GM18519 (cell line): ENCODE results near the gene CAMK1D.

ENCODE experiments used
- ATAC-seq: cut with Tn5 transposase; IDR thresholded peaks from one replicate; pipeline ENCODE4 v1.9.1; 2021; ENCODE audit warnings: mild to moderate bottlenecking, moderate library complexity; ENCODE audit not compliant: unreplicated experiment, low FRiP score

CAMK1D gene

DNA sequence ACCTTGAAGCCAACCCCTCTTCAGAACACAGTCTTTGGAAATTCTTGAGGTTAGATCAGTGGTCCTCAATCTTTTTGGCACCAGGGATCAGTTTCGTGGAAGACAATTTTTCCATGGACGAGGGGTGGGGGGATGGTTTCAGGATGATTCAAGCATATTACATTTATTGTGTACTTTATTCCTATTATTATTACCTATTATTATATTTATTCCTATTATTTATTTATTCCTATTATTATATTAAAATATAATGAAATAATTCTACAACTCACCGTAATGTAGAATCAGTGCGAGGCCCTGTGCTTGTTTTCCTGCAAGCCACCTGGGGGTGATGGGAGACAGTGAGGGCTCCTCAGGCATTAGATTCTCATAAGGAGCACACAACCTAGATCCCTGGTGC lies 17.9 kb downstream of the CAMK1D start:
- no peak for ATAC-seq

- no peak for ATAC-seq
Observed at GRCh38 chr10:12369982-12370381, 20.6 kb downstream of the CAMK1D start.

DNA sequence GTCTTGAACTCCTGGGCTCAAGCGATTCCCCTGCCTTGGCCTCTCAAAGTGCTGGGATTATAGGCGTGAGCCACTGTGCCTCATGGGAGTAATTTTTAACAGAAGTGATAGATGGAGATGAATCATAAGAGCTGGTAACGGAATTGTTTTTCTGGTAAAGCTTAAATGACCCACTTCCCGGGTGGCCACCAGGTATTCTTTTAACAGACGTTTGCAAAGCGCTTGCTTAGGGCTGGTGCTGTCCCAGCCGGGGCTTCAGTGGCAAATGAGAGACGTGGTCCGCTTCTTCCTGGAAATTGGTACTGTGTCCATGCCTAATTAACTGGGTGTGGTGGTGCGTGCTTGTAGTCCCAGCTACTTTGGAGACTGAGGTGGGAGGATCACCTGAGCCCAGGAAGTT lies 23.5 kb downstream of the CAMK1D start:
- ATAC-seq, result no peak

- no peak for ATAC-seq
Observed at GRCh38 chr10:12375076-12375504, 25.7 kb downstream of the CAMK1D start.

GRCh38 chr10:12376211-12376610 lies 26.9 kb downstream of the CAMK1D start:
- no peak for ATAC-seq

DNA sequence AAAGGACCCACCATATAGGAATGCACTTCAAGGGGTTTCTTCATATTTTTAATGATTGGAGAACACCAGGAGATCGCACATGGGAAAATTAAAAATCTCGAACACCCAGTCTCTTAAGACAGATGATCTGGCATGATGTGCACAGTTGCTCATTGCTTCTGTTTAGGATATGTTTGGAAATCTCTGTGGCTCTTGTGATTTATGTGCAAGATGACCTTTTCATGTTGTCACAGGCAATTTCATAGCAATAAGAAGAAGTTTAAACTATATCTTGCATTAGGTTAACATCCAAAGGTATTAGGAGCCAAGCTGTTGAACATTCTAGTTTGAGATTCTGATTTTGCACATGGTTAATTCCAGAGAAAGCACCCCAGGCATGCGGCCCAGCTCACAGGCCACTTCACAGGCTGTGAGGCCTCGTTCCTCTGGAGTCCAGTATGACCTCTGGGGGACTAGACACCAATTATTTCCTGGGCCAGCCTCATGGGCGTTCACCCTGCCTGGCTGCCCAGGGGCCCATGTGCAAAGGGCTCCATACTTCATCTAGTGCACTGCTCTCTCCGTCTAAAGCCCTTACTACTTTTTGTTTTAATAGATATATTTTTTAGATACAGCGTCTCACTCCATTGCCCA lies 28.4 kb downstream of the CAMK1D start:
- no peak for ATAC-seq

- ATAC-seq, result no peak
Observed at GRCh38 chr10:12380999-12381398, 31.7 kb downstream of the CAMK1D start.

DNA sequence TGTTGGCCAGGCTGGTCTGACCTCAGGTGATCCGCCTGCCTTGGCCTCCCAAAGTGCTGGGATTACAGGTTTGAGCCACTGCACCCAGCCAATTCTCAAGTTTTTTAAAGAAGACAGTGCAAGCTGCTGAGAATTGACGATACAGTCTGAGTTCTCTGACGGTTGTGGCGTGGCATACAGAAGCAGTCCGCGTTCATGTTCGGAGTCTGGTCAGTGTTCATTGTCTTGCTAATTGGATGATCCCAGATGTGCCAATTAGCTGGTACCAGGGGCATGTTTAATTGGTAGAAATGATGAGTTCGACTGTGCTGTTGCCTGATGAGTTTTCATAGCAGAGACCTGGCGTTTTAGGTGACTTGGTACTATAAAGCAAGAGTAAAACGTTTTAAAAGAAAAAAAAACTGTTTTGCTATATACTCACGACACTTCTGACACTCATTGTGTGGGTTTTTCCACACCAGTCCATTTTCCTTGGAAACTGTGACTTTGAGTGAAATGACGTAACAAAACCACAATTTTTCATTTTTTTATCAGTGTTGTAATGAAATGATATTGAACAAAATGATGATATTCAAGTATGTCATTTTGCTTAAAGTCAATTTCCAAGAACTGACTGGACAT lies 32.3 kb downstream of the CAMK1D start:
- ATAC-seq, result no peak

GRCh38 chr10:12382157-12382548 lies 32.8 kb downstream of the CAMK1D start:
- no peak for ATAC-seq

DNA sequence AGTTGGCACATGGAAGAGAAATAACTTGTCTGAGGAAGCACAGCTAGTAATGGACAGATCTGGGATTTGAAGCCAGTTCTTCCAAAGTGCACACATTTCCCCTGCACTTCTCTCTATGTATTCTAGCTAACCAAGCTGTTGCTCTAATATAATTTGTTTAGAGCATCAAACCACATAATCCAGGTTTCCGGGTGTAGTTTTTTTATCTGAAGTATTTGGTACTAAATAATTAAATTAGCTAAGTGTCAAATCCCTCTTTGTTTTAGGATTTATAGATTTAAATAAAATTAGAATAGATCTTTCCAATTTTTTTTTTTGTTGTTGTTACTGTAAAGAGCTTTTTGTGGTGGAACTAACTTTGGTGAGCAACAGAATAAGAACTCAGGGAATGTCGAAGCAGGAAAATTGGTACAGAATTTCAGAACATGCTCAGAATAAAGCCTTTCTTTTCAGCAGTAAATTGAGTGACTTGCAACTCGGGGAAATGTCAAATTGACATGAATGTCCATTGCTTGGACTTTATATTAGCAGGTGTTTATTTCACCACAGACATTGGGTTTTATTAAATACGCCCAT lies 33.7 kb downstream of the CAMK1D start:
- ATAC-seq, result no peak

GRCh38 chr10:12384906-12385305 lies 35.6 kb downstream of the CAMK1D start:
- no peak for ATAC-seq

DNA sequence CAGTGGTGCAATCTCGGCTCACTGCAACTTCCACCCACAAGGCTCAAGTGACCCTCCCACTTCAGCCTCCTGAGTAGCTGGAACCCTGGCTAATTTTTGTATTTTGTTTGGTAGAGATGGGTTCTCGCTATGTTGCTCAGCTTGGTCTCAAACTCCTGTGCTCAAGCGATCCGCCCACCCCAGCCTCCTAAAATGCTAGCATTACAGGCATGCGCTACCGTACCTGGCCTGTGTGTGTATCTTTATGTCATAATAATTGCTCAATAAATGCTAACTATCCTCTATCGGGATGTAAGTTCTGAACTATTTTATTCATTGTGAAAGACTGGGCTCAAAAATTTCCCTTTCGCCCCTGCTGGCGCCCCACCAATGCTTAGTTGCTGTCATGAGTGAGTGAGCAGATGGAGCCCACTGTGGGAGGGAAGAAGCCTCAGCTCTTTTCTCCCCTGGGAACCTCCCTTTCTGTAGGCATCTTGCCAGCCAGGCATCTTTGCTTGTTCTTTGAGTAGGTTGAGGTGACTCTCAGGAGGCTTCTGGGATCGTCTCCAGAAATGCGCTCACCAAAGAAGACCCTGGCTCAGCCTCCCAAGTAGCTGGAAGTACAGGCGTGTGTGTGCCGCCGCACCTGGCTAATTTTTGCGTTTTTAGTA lies 38.3 kb downstream of the CAMK1D start:
- no peak for ATAC-seq

DNA sequence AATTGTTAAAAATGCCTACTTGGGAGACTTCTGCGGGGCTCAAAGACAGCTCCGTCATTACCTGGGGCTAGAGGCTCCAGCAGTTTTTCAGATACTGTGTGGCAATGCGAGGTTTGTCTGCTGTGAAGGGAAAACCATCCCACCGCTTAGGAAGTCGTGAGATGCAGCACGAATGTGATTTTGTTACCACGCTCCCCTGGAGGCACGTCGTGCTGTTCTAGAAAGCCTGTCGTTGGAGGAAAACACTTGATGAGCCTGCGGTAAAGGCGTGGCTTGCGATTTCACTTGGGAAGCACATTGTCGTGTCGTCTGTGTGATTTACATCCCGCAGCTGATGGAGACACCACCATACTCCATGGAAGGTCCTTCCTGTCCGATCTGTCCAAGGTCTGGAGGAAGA lies 39.3 kb downstream of the CAMK1D start:
- ATAC-seq, result no peak

GRCh38 chr10:12389154-12389734 lies 39.9 kb downstream of the CAMK1D start:
- no peak for ATAC-seq

DNA sequence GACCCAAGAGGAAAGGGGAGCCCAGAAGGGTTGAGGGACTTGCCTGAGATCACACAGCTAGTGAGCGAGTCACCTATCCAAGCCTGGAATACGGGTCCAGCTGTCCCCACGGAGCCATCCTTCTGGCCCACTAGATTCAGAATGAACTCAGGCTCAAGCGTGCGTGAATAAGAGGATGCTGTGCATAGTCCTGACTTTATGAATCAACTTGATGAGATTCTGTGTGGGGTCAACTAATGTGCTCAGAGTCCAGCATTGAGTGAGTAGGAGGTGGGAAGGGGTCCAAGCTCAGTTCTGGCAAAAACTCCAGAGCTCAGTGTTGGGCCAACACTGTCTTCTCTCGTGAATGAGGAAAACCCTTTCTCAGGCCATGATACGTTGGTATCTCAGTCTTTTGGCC lies 41.4 kb downstream of the CAMK1D start:
- no peak for ATAC-seq

DNA sequence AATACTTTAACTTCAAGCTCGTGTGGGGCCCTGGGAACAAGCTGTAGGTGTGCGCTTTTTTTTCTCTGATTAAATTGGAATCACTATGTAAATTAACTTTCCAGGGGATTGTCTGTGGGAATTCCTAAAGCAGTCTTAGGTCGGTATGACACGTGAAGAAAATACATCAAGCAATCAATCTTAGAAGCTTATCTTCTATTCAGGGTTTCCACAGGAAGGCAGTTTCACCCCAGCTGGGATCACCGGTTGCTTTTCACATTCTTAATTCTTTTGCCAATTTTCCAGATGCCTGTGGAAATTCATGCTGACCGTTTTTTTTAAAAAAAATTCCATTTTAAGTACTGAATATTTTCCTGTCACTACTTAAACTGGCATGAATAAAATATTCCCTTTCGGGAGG lies 41.9 kb downstream of the CAMK1D start:
- no peak for ATAC-seq

- ATAC-seq, result no peak
Observed at GRCh38 chr10:12393831-12394230, 44.5 kb downstream of the CAMK1D start.

GRCh38 chr10:12394241-12395033 lies 45.1 kb downstream of the CAMK1D start:
- no peak for ATAC-seq

- no peak for ATAC-seq
Observed at GRCh38 chr10:12396093-12396492, 46.7 kb downstream of the CAMK1D start.

- ATAC-seq, result no peak
Observed at GRCh38 chr10:12396567-12396966, 47.2 kb downstream of the CAMK1D start.
